GM18508 (cell line): ENCODE measurements around the gene CFDP1.

ENCODE experiments used
- ATAC-seq: cut with Tn5 transposase; IDR thresholded peaks from one replicate; pipeline ENCODE4 v1.9.1; 2021; ENCODE audit warnings: moderate number of reproducible peaks; ENCODE audit not compliant: insufficient read depth, unreplicated experiment

Gene CFDP1

GRCh38 chr16:75432828-75433731 is at the start of gene CFDP1:
Gene CFDP1, minus strand, starts transcription at chr16:75433503. Its CDS starts 151 bp downstream, at chr16:75433352.
- ATAC-seq = peak; percentile 86

GRCh38 chr16:75482434-75483205 is 49.3 kb upstream of the CFDP1 start:
- no peak for ATAC-seq

GRCh38 chr16:75481475-75481874 is 48.2 kb upstream of the CFDP1 start:
- no peak for ATAC-seq

- ATAC-seq = no peak
Measured at GRCh38 chr16:75479421-75479990, 46.2 kb upstream of the CFDP1 start.

GRCh38 chr16:75478480-75479345 is 45.4 kb upstream of the CFDP1 start:
- no peak for ATAC-seq

GRCh38 chr16:75477680-75478473 is 44.6 kb upstream of the CFDP1 start:
- no peak for ATAC-seq

- ATAC-seq = no peak
Measured at GRCh38 chr16:75476817-75477216, 43.5 kb upstream of the CFDP1 start.

- ATAC-seq = no peak
Measured at GRCh38 chr16:75475420-75475847, 42.1 kb upstream of the CFDP1 start.

- ATAC-seq = no peak
Measured at GRCh38 chr16:75472908-75473877, 39.9 kb upstream of the CFDP1 start.

GRCh38 chr16:75471723-75472633 is 38.7 kb upstream of the CFDP1 start:
- ATAC-seq = no peak

- no peak for ATAC-seq
Measured at GRCh38 chr16:75466760-75467159, 33.5 kb upstream of the CFDP1 start.

- ATAC-seq = peak; percentile 88
Measured at GRCh38 chr16:75464122-75464918, 31.0 kb upstream of the CFDP1 start, which contains the start of gene TMEM170A. Gene TMEM170A, minus strand, starts transcription at chr16:75464689. Its CDS starts 89 bp downstream, at chr16:75464600.

GRCh38 chr16:75463389-75464121 is 30.3 kb upstream of the CFDP1 start:
- ATAC-seq = peak; percentile 2

GRCh38 chr16:75462806-75463205 is 29.5 kb upstream of the CFDP1 start:
- ATAC-seq = no peak

GRCh38 chr16:75461575-75461974 is 28.3 kb upstream of the CFDP1 start:
- no peak for ATAC-seq
